ENCODE data around the gene TMEM117.

The TMEM117 gene

DNA sequence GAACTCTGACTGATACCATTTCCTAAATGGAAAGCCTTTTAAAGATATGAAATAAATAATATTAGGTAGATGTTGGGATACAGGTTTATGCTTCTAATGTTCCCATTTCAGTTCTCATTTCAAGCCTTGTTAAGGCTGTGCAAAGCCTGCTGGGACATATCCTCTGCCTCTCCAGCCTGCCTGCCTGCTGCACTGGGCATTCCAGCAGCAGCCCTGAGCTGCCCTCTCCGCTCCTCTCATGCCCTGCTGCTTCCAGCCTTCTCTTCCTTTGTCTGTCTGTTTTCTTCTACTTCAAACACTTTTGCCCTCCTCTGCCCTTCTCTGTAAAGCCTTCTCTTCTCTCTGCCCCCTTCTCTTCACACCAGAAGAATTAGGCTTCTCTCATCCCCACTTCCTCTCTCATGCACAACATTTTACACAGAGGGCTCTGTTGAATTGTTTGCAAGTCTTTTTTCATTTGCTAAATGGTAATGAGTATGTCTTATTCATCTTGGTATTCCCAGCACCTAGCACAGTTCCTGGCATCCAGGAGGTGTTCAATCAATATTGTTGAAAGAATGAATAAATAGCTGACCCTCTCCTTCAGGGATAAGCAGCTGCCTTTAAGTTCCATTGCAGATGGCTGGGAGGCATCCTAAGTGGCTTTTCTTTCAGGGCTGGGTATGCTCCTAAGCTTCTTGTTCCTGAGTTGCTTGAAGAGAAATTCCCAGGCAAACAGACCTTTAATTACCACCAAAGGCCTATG is 292.3 kb downstream of the TMEM117 start:
- H3K4me1 ChIP-seq (ENCODE audit: insufficient read depth, low read length, severe bottlenecking) = no peaks in the 10 kb centered on the region
- no peak overlapping the region for H3K9ac ChIP-seq (ENCODE audit: low read length)
- H3F3A ChIP-seq (ENCODE audit: insufficient read depth, low read length) = no peaks in the 10 kb centered on the region
- no peaks in the 10 kb centered on the region; the same call in 1 of the 2 replicates for H3K79me2 ChIP-seq (ENCODE audit: insufficient read depth, low read length)
- H3K4me3 ChIP-seq (ENCODE audit: low read depth, low read length, poor library complexity, severe bottlenecking) = no peak overlapping the region
- no peak overlapping the region for H3K4me2 ChIP-seq (ENCODE audit: low read length)
- H4K20me1 ChIP-seq (ENCODE audit: insufficient read depth, low read length) = no peaks in the 10 kb centered on the region
- no peak overlapping the region for H2AFZ ChIP-seq (ENCODE audit: low read length)
- TF ChIP-seq, protein P1, sequence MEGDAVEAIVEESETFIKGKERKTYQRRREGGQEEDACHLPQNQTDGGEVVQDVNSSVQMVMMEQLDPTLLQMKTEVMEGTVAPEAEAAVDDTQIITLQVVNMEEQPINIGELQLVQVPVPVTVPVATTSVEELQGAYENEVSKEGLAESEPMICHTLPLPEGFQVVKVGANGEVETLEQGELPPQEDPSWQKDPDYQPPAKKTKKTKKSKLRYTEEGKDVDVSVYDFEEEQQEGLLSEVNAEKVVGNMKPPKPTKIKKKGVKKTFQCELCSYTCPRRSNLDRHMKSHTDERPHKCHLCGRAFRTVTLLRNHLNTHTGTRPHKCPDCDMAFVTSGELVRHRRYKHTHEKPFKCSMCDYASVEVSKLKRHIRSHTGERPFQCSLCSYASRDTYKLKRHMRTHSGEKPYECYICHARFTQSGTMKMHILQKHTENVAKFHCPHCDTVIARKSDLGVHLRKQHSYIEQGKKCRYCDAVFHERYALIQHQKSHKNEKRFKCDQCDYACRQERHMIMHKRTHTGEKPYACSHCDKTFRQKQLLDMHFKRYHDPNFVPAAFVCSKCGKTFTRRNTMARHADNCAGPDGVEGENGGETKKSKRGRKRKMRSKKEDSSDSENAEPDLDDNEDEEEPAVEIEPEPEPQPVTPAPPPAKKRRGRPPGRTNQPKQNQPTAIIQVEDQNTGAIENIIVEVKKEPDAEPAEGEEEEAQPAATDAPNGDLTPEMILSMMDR (IDR thresholded peaks at IDR 0.05; ENCODE audit: low read length) = no peak
- TF ChIP-seq EZH2 (IDR thresholded peaks at IDR 0.05; ENCODE audit: borderline replicate concordance, low read length) = no peak
- no peaks in the 10 kb centered on the region for H3K27me3 ChIP-seq (ENCODE audit: insufficient read depth, low read length)
- H3K36me3 ChIP-seq (ENCODE audit: insufficient read depth, low read length) = no peaks in the 10 kb centered on the region
- no peak overlapping the region for H3K27ac ChIP-seq (ENCODE audit: low read depth, low read length, poor library complexity, severe bottlenecking)
- H3K9me3 ChIP-seq (ENCODE audit: low read length) = no peaks in the 10 kb centered on the region
- no peaks in the 10 kb centered on the region for H3K9me2 ChIP-seq (ENCODE audit: low read depth, low read length)

GRCh38 chr12:44143175-44143574 is 307.3 kb downstream of the TMEM117 start:
- H3K4me2 ChIP-seq (ENCODE audit: low read length) = no peak overlapping the region

DNA sequence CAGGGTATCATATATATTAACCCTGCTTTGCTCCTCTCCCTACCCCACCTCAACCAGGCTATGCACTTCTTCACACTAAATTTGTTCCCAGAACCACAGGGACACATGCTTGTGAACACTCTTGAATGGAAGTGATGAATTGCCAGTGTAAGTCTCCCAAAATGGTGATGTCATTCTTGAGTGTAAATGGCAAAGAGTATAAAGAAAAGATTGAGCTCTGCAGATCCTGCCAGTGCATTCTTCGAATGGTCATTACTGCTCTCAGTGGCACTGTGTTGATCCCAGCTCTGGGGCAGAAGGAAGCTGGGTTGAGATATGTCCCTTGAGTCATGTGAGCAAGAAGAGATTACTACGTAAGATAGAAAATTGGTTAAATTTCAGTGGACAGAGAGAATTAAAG is 313.1 kb downstream of the TMEM117 start:
- Histone ChIP-seq H4K20me1 (ENCODE audit: insufficient read depth, low read length) (no peaks in the 10 kb centered on the region), H3F3A (ENCODE audit: insufficient read depth, low read length) (no peaks in the 10 kb centered on the region), H3K79me2 (ENCODE audit: insufficient read depth, low read length) (no peaks in the 10 kb centered on the region)

More at GRCh38 chr12:44143175-44143574, 307.3 kb downstream of the TMEM117 start:
- Histone ChIP-seq H3F3A (ENCODE audit: insufficient read depth, low read length) (no peaks in the 10 kb centered on the region), H3K9me3 (ENCODE audit: low read length) (no peaks in the 10 kb centered on the region), H3K27me3 (ENCODE audit: insufficient read depth, low read length) (no peaks in the 10 kb centered on the region), H3K9ac (ENCODE audit: low read length) (no peak overlapping the region), H2AFZ (ENCODE audit: low read length) (no peak overlapping the region), H3K27ac (ENCODE audit: low read depth, low read length, poor library complexity, severe bottlenecking) (no peak overlapping the region), H3K9me2 (ENCODE audit: low read depth, low read length) (no peaks in the 10 kb centered on the region), H3K4me3 (ENCODE audit: low read depth, low read length, poor library complexity, severe bottlenecking) (no peak overlapping the region), H3K36me3 (ENCODE audit: insufficient read depth, low read length) (no peaks in the 10 kb centered on the region), H3K4me1 (ENCODE audit: insufficient read depth, low read length, severe bottlenecking) (no peaks in the 10 kb centered on the region), H4K20me1 (ENCODE audit: insufficient read depth, low read length) (no peaks in the 10 kb centered on the region), H3K79me2 (ENCODE audit: insufficient read depth, low read length) (no peaks in the 10 kb centered on the region)
- TF ChIP-seq, protein P1 (IDR thresholded peaks at IDR 0.05; ENCODE audit: low read length) = no peak
- TF ChIP-seq EZH2 (IDR thresholded peaks at IDR 0.05; ENCODE audit: borderline replicate concordance, low read length) = no peak

More for the DNA sequence above, 313.1 kb downstream of the TMEM117 start:
- no peak overlapping the region for H3K4me3 ChIP-seq (ENCODE audit: low read depth, low read length, poor library complexity, severe bottlenecking)
- no peak overlapping the region for H3K27ac ChIP-seq (ENCODE audit: low read depth, low read length, poor library complexity, severe bottlenecking)
- TF ChIP-seq, protein P1 (IDR thresholded peaks at IDR 0.05; ENCODE audit: low read length) = no peak
- no peak for TF ChIP-seq EZH2 (IDR thresholded peaks at IDR 0.05; ENCODE audit: borderline replicate concordance, low read length)
- H3K4me2 ChIP-seq (ENCODE audit: low read length) = no peak overlapping the region
- no peaks in the 10 kb centered on the region for H3K4me1 ChIP-seq (ENCODE audit: insufficient read depth, low read length, severe bottlenecking)
- H3K9me2 ChIP-seq (ENCODE audit: low read depth, low read length) = no peaks in the 10 kb centered on the region
- no peaks in the 10 kb centered on the region for H3K36me3 ChIP-seq (ENCODE audit: insufficient read depth, low read length)
- no peak overlapping the region for H3K9ac ChIP-seq (ENCODE audit: low read length)
- H3K27me3 ChIP-seq (ENCODE audit: insufficient read depth, low read length) = no peaks in the 10 kb centered on the region
- no peak overlapping the region for H2AFZ ChIP-seq (ENCODE audit: low read length)
- H3K9me3 ChIP-seq (ENCODE audit: low read length) = no peaks in the 10 kb centered on the region

All from OCI-LY1 (cell line).